ENCODE data around the gene CPSF7. TPM values are rescaled to one million over a fixed set of nuclear protein-coding genes. Genes with fewer than 3 reads are reported as not detected.

Gene CPSF7
- total RNA-seq, 6 experiments from 2014 or later = 56.9 to 72.4 (median 64.8) TPM

DNA sequence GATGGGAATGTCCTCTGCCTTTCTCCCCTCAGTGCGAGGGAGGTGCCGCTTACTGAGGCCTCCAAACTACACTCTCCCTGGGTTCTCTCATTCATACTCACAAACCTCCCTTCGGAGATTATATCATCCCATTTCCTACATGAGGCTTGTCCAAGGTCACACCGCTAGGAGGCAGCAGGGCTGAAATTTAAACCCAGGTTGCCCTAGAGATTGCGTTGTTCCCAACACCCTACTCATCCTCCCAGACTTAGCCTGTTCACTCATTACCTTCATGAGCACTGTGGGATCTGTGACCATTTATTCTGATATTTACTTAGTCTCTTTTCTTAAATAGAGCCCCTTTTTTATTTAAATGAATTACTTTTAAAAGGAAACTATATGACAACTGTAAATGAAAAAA lies 31.2 kb upstream of the CPSF7 start:
- Mint-ChIP-seq H3K27me3 (ENCODE audit: insufficient read depth) (no peaks in the 10 kb centered on the region; the same call in 1 of the 2 replicates), H3K4me3 (no peak overlapping the region), H3K36me3 (ENCODE audit: low read depth) (peaks cover 13% of the 10 kb centered on the region; the same call in 1 of the 2 replicates), H3K9me3 (no peaks in the 10 kb centered on the region), H3K27ac (no peak overlapping the region; the same call in 1 of the 2 replicates), H3K4me1 (ENCODE audit: low read depth) (peaks cover 7% of the 10 kb centered on the region; the same call in 1 of the 2 replicates)
- DNase-seq = no peak
- TF ChIP-seq, protein P1, sequence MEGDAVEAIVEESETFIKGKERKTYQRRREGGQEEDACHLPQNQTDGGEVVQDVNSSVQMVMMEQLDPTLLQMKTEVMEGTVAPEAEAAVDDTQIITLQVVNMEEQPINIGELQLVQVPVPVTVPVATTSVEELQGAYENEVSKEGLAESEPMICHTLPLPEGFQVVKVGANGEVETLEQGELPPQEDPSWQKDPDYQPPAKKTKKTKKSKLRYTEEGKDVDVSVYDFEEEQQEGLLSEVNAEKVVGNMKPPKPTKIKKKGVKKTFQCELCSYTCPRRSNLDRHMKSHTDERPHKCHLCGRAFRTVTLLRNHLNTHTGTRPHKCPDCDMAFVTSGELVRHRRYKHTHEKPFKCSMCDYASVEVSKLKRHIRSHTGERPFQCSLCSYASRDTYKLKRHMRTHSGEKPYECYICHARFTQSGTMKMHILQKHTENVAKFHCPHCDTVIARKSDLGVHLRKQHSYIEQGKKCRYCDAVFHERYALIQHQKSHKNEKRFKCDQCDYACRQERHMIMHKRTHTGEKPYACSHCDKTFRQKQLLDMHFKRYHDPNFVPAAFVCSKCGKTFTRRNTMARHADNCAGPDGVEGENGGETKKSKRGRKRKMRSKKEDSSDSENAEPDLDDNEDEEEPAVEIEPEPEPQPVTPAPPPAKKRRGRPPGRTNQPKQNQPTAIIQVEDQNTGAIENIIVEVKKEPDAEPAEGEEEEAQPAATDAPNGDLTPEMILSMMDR (IDR thresholded peaks at IDR 0.05) = no peak

DNA sequence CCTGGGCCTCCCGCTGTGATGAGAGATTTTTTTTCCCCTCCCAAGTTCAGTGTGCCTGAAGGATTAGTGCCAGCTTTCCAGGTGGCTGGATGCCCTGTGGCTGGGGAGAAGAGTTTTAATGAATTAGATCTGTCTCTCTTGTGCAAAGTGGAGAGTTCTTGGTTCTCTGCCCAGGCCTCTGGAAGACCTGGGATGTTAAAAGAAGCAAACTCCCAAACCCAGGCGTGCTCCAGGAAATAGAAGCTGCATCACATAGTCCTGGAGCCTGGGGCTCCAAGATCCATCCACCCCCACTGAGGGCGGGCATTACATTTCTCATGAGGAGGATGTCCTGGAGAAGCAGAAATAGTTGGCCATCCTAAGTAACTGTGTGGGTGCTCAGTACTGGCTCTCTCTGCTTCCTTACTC lies 30.7 kb upstream of the CPSF7 start:
- Mint-ChIP-seq H3K9me3 (no peaks in the 10 kb centered on the region), H3K4me1 (ENCODE audit: low read depth) (peaks cover 7% of the 10 kb centered on the region; the same call in 1 of the 2 replicates)

DNA sequence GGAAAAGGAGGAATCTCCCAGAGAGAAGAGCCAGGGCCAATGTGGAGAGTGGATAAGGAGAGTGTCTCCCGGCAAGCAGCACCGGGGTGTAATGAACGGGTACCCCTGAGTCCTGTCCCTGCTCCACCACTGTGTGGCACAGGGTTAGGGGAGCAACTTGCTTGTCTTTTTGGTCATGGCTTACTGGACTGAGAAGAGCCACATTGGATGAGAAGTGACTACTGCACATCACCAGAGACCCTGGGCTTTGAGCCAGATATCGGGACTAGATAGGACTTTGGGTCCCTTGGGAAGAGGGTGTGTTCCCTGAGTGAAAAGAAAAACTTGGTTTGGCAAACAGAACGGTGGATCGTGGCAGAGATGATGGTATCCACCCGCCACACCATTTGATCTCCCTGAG lies 24.7 kb upstream of the CPSF7 start:
- Mint-ChIP-seq H3K4me3 (no peak overlapping the region), H3K27me3 (ENCODE audit: insufficient read depth) (no peaks in the 10 kb centered on the region), H3K36me3 (ENCODE audit: low read depth) (peaks cover 13% of the 10 kb centered on the region; the same call in 1 of the 2 replicates), H3K9me3 (no peaks in the 10 kb centered on the region), H3K4me1 (ENCODE audit: low read depth) (no peaks in the 10 kb centered on the region), H3K27ac (no peak overlapping the region)
- no peak for DNase-seq
- TF ChIP-seq, protein P1 (IDR thresholded peaks at IDR 0.05) = no peak

More for the DNA sequence above, 30.7 kb upstream of the CPSF7 start:
- TF ChIP-seq, protein P1 (IDR thresholded peaks at IDR 0.05) = no peak
- Mint-ChIP-seq H3K4me3 (no peak overlapping the region), H3K36me3 (ENCODE audit: low read depth) (peaks cover 13% of the 10 kb centered on the region; the same call in 1 of the 2 replicates), H3K27me3 (ENCODE audit: insufficient read depth) (no peaks in the 10 kb centered on the region; the same call in 1 of the 2 replicates), H3K27ac (no peak overlapping the region)
- no peak for DNase-seq

DNA sequence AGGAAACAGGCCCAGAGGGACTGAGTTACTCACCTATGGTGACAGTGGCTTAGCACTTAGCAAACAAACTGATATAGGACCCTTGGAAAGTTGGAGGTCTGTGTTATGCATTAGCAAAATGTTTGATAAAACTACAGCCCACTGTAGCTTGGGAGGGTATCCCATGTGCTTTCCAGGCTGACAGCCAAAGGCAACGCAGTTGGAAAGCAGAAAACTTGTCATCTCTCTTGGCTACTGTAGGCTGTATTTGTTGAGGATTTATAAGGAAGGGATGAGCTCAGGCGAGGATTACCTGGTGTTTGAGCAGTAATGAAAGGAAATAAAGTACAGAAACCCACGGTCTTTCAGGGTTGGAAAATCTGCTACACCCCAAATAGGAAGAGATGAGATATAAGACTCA lies 23.9 kb upstream of the CPSF7 start:
- Mint-ChIP-seq H3K27me3 (ENCODE audit: insufficient read depth) (no peaks in the 10 kb centered on the region), H3K4me3 (no peak overlapping the region), H3K27ac (no peak overlapping the region), H3K36me3 (ENCODE audit: low read depth) (peaks cover 15% of the 10 kb centered on the region; the same call in 1 of the 2 replicates), H3K4me1 (ENCODE audit: low read depth) (no peaks in the 10 kb centered on the region), H3K9me3 (no peaks in the 10 kb centered on the region)
- TF ChIP-seq, protein P1 (IDR thresholded peaks at IDR 0.05) = no peak
- DNase-seq = no peak

DNA sequence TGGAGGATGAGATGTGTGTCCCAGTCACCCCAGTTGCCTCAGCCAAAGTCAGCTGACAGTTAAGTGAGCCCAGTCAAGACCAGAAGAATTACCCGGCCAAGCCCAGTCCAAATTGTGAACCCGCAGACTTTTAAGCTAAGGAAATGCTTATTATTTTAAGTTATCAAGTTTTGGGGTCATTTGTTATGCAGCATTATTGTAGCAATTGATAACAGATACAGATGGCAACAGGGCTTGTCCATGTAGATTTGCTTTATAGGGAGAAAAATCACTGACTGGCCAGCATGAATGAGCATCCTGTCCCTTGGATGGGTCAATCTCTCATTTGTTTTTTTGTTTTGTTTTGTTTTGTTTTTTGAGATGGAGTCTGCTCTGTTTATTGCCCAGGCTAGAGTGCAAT lies 23.1 kb upstream of the CPSF7 start:
- Mint-ChIP-seq H3K27me3 (ENCODE audit: insufficient read depth) (no peaks in the 10 kb centered on the region), H3K9me3 (no peaks in the 10 kb centered on the region), H3K36me3 (ENCODE audit: low read depth) (peaks cover 20% of the 10 kb centered on the region), H3K4me3 (no peak overlapping the region), H3K4me1 (ENCODE audit: low read depth) (peaks cover under 1% of the 10 kb centered on the region), H3K27ac (no peak overlapping the region)
- TF ChIP-seq, protein P1 (IDR thresholded peaks at IDR 0.05) = no peak
- no peak for DNase-seq

DNA sequence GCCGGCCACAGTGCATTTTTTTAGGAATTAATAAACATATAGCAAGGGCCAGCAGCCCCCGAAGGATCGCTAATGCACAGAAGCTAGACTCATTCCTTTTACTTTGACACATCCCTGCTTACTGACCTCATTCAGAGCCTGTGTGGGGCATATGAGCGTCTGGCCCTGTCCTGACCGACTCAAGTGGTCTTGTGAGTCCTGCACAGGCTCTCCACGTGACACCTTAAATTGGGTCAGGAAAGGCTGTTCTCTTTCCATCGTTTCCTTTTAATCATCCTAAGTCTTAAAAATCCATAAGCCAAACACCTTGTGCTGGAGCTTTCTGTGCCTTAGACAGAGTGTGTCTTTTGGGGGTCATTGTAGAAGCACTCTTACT lies 18.8 kb upstream of the CPSF7 start:
- DNase-seq = no peak
- H3K27me3 Mint-ChIP-seq (ENCODE audit: insufficient read depth) = no peaks in the 10 kb centered on the region; the same call in 1 of the 2 replicates
- H3K4me1 Mint-ChIP-seq (ENCODE audit: low read depth) = peaks cover 31% of the 10 kb centered on the region
- H3K27ac Mint-ChIP-seq = no peak overlapping the region
- peaks cover 18% of the 10 kb centered on the region for H3K36me3 Mint-ChIP-seq (ENCODE audit: low read depth)
- H3K4me3 Mint-ChIP-seq = no peak overlapping the region
- TF ChIP-seq, protein P1 (IDR thresholded peaks at IDR 0.05) = no peak
- H3K9me3 Mint-ChIP-seq = no peaks in the 10 kb centered on the region
